WERI-Rb-1 (cell line): ENCODE results near the gene ARL11.

Experiments used
- DNase-seq: peaks from one replicate; pipeline ENCODE4 v3.0.0-alpha.2; 2020
- H3K27ac ChIP-seq: fragments of 250-450 bp; sonication (Bioruptor Pico); 2 replicates; pipeline ENCODE4 v1.5.1; 2020; ENCODE audit warnings: mild to moderate bottlenecking, moderate library complexity
- H3K27me3 ChIP-seq: fragments of 250-450 bp; sonication (Bioruptor Pico); 2 replicates; pipeline ENCODE4 v1.5.1; 2021; ENCODE audit warnings: mild to moderate bottlenecking, low read depth, moderate library complexity; ENCODE audit not compliant: insufficient read depth, severe bottlenecking
- H3K36me3 ChIP-seq: fragments of 250-450 bp; sonication (Bioruptor Pico); 2 replicates; pipeline ENCODE4 v1.5.1; 2020; ENCODE audit warnings: mild to moderate bottlenecking, moderate library complexity
- H3K4me3 ChIP-seq: 2 replicates; pipeline ENCODE4 v1.5.1; 2011; ENCODE audit warnings: low read depth, mild to moderate bottlenecking, control low read depth, low read length
- H3K9me3 ChIP-seq: fragments of 250-450 bp; sonication (Bioruptor Pico); 2 replicates; pipeline ENCODE4 v1.5.1; 2021; ENCODE audit warnings: mild to moderate bottlenecking, moderate library complexity; ENCODE audit not compliant: severe bottlenecking
- TF ChIP-seq, protein P1 (sequence below): IDR thresholded peaks from 2 replicates; pipeline ENCODE4 v1.5.1; 2011; ENCODE audit warnings: low read depth, mild to moderate bottlenecking, control low read depth, inconsistent platforms, low read length

ARL11 gene

GRCh38 chr13:49649244-49649962 is 21.1 kb downstream of the ARL11 start:
- DNase-seq, result no peak
- H3K27ac ChIP-seq, result no peak overlapping the region
- H3K4me3 ChIP-seq, result no peak overlapping the region
- H3K36me3 ChIP-seq, result no peaks in the 10 kb centered on the region
- TF ChIP-seq, protein P1, sequence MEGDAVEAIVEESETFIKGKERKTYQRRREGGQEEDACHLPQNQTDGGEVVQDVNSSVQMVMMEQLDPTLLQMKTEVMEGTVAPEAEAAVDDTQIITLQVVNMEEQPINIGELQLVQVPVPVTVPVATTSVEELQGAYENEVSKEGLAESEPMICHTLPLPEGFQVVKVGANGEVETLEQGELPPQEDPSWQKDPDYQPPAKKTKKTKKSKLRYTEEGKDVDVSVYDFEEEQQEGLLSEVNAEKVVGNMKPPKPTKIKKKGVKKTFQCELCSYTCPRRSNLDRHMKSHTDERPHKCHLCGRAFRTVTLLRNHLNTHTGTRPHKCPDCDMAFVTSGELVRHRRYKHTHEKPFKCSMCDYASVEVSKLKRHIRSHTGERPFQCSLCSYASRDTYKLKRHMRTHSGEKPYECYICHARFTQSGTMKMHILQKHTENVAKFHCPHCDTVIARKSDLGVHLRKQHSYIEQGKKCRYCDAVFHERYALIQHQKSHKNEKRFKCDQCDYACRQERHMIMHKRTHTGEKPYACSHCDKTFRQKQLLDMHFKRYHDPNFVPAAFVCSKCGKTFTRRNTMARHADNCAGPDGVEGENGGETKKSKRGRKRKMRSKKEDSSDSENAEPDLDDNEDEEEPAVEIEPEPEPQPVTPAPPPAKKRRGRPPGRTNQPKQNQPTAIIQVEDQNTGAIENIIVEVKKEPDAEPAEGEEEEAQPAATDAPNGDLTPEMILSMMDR, result peak; percentile 18; the same call in 1 of the 2 replicates
- no peaks in the 10 kb centered on the region for H3K9me3 ChIP-seq
- H3K27me3 ChIP-seq, result no peaks in the 10 kb centered on the region

GRCh38 chr13:49649963-49650312 is 21.6 kb downstream of the ARL11 start:
- Histone ChIP-seq H3K9me3 (no peaks in the 10 kb centered on the region), H3K27me3 (no peaks in the 10 kb centered on the region), H3K36me3 (no peaks in the 10 kb centered on the region), H3K27ac (no peak overlapping the region), H3K4me3 (no peak overlapping the region)
- TF ChIP-seq, protein P1, result no peak
- no peak for DNase-seq

- no peak for DNase-seq
- Histone ChIP-seq H3K27ac (peak overlapping the region; percentile 79), H3K36me3 (no peaks in the 10 kb centered on the region), H3K9me3 (no peaks in the 10 kb centered on the region), H3K4me3 (peak overlapping the region; percentile 16; the same call in 1 of the 2 replicates), H3K27me3 (no peaks in the 10 kb centered on the region)
- TF ChIP-seq, protein P1, result no peak
Observed at GRCh38 chr13:49651570-49652354, 23.5 kb downstream of the ARL11 start.

- no peaks in the 10 kb centered on the region for H3K36me3 ChIP-seq
- H3K27ac ChIP-seq, result peak overlapping the region; percentile 79
- no peaks in the 10 kb centered on the region for H3K27me3 ChIP-seq
- DNase-seq, result peak; percentile 81
- H3K4me3 ChIP-seq, result peak overlapping the region; percentile 16
- no peaks in the 10 kb centered on the region for H3K9me3 ChIP-seq
- TF ChIP-seq, protein P1, result peak; percentile 48
Observed at GRCh38 chr13:49652355-49653305, 24.3 kb downstream of the ARL11 start.

GRCh38 chr13:49653478-49653877 is 25.2 kb downstream of the ARL11 start:
- no peaks in the 10 kb centered on the region for H3K36me3 ChIP-seq
- H3K9me3 ChIP-seq, result no peaks in the 10 kb centered on the region
- H3K27ac ChIP-seq, result no peak overlapping the region
- DNase-seq, result no peak
- H3K27me3 ChIP-seq, result no peaks in the 10 kb centered on the region
- TF ChIP-seq, protein P1, result no peak
- H3K4me3 ChIP-seq, result no peak overlapping the region
